HL-60 (cell line): ENCODE data around the gene CNDP2.

Experiments
- REST ChIP-seq: IDR thresholded peaks from 2 replicates; pipeline ENCODE4 v1.6.1; 2012; ENCODE audit warnings: low read depth; ENCODE audit not compliant: insufficient replicate concordance
- SPI1 ChIP-seq: IDR thresholded peaks from 2 replicates; pipeline ENCODE4 v1.6.1; 2012; ENCODE audit warnings: low read depth, mild to moderate bottlenecking, borderline replicate concordance
- TF ChIP-seq, protein P1 (sequence below): IDR thresholded peaks from one replicate; pipeline ENCODE4 v1.5.1; 2011; ENCODE audit warnings: low read length, control low read depth, inconsistent platforms; ENCODE audit not compliant: insufficient read depth

DNA sequence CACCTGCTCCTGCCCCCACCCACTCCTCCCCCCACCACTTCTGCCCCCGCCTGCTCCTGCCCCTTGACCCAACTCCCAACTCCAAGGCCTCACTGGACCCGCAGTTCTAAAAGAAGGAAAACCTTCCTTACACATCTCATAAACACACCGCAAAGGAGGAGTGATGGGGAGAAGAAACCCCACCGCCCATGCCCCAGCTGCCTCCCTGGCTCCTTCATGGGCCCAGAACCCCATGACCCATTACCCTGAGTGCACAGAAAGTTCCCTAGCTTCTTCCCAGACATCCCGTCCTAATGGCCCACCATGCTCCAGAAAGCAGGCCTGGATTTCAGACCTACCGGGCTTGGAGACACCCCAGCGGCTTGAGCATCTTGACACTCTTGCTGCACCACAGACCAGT is 17.8 kb upstream of the CNDP2 start:
- TF ChIP-seq, protein P1, sequence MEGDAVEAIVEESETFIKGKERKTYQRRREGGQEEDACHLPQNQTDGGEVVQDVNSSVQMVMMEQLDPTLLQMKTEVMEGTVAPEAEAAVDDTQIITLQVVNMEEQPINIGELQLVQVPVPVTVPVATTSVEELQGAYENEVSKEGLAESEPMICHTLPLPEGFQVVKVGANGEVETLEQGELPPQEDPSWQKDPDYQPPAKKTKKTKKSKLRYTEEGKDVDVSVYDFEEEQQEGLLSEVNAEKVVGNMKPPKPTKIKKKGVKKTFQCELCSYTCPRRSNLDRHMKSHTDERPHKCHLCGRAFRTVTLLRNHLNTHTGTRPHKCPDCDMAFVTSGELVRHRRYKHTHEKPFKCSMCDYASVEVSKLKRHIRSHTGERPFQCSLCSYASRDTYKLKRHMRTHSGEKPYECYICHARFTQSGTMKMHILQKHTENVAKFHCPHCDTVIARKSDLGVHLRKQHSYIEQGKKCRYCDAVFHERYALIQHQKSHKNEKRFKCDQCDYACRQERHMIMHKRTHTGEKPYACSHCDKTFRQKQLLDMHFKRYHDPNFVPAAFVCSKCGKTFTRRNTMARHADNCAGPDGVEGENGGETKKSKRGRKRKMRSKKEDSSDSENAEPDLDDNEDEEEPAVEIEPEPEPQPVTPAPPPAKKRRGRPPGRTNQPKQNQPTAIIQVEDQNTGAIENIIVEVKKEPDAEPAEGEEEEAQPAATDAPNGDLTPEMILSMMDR, result no peak
- TF ChIP-seq REST (no peak), SPI1 (no peak)
